Muscle of arm (tissue), 14 donors: ENCODE results near the gene OTUD3. TPM values are rescaled to one million over a fixed set of nuclear protein-coding genes. Genes with fewer than 3 reads are reported as not detected.
"Not testable (repeated sequence)": the region's sequence is repeated elsewhere in the genome, so short reads cannot be mapped to it uniquely, and the experiment has no call there.

Experiments used
- DNase-seq: peaks from one replicate; pipeline ENCODE4 v3.0.0-alpha.2; 2013
- long read RNA-seq, 11 donors: transcript quantifications; one replicate each; lab custom pipeline, GENCODE V29; 2026
- polyA plus RNA-seq, 12 donors: library from polyadenylated mRNA; unstranded; fragments of 120-200 nt; gene quantifications; one replicate each; pipeline ENCODE4 v1.2.1, GENCODE V29; 2013; ENCODE audit not compliant: insufficient read length in 12 of 12

Gene OTUD3, protein sequence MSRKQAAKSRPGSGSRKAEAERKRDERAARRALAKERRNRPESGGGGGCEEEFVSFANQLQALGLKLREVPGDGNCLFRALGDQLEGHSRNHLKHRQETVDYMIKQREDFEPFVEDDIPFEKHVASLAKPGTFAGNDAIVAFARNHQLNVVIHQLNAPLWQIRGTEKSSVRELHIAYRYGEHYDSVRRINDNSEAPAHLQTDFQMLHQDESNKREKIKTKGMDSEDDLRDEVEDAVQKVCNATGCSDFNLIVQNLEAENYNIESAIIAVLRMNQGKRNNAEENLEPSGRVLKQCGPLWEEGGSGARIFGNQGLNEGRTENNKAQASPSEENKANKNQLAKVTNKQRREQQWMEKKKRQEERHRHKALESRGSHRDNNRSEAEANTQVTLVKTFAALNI
- 10 to 100 TPM in 3 of 12 donors, 1 to 10 TPM in 8, not detected in 1; 3.7 to 13.8 (median 6.6) TPM for polyA plus RNA-seq
- long read RNA-seq, donor 1 = 0 reads
- long read RNA-seq, donor 2, full-length matches to known transcripts = 1 of 1 reads
- long read RNA-seq, donor 2, partial matches to known transcripts = 0 of 1 reads
- long read RNA-seq, donor 2, other reads (novel, unspliced or antisense) = 0 of 1 reads
- long read RNA-seq, donor 3 = 0 reads
- long read RNA-seq, donor 4 = 0 reads
- long read RNA-seq, donor 5 = 0 reads
- long read RNA-seq, donor 6 = 0 reads
- long read RNA-seq, donor 7 = 0 reads
- long read RNA-seq, donor 8, partial matches to known transcripts = 10 of 10 reads
- long read RNA-seq, donor 8, other reads (novel, unspliced or antisense) = 0 of 10 reads
- long read RNA-seq, donor 9 = 0 reads
- long read RNA-seq, donor 10, full-length matches to known transcripts = 1 of 1 reads
- long read RNA-seq, donor 10, partial matches to known transcripts = 0 of 1 reads
- long read RNA-seq, donor 10, other reads (novel, unspliced or antisense) = 0 of 1 reads
- long read RNA-seq, donor 11 = 0 reads

DNA sequence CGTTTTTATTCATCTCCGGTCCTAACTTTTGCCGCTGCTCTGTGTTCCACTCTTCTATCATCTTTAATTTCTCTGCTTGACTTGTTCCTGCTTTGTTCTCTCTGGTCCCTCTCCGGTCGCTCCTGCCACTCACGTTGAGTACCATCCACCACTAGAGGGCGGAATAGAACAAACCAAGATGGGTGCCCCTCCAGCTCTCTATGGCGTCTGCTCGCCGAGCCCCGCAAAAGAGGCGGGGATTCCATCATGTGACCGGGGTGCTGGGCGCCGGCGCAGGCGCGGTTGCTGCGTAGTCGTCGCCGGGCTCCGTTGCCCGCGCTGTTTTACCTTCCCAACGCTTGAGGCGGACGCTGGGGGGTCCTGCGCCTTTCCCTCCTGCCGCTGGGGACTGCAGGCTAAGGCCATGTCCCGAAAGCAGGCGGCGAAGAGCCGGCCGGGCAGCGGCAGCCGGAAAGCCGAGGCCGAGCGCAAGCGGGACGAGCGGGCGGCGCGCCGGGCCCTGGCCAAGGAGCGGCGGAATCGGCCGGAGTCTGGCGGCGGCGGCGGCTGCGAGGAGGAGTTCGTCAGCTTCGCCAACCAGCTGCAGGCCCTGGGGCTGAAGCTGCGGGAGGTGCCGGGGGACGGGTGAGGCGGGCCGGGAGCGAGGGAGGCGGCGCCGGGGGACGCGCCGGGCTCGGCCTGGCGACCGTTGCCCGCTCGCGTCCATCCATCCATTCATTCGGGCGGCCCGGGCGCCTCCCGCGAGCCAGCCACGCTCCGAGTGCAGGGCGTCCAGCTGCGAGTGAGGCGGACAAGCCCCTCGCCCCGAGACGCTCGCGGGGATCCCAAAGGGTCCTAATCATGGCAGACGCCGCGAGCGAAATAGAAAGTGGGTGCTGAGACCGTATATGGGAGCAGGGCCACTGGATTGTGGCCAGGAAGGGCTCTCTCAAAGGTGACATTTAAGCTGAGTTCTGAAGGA lies at the start of gene OTUD3:
TSS of gene OTUD3 (plus strand) at position 285 of the 961 bp plus-strand sequence. CDS start at position 404, 119 bp downstream.
- peak; percentile 98 for DNase-seq

DNA sequence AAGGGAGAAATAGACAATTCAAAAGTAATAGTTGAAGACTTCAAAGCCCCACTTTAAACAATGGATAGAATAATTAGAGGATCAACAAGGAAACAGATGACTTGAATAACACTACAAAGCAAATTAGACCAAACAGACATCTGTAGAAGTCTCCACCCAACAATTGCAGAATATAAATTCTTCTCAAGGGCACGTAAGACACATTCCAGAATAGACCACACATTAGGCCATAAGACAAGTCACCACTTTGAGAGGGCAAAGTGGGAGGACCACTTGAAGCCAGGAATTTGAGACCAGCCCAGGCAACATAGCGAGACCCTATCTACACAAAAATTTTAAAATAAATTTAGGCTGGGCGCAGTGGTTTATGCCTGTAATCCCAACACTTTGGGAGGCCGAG lies 46.6 kb upstream of the OTUD3 start:
- no peak for DNase-seq

DNA sequence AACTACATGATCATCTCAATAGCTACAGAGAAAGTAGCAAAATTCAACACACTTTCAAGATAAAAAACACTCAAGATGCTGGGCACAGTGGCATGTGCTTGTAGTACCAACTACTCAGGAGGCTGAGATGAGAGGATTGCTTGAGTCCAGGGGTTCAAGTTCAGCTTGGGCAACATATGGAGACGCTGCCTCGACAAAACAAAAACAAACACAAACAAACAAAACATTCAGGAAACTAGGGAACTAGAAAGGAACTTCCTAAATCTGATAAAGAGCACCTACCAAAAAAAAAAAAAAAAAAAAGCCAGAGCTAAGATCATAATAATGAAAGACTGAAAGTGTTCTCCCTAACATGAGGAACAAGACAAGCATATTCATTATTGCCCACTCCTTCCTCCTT lies 44.3 kb upstream of the OTUD3 start:
- DNase-seq = no peak

DNA sequence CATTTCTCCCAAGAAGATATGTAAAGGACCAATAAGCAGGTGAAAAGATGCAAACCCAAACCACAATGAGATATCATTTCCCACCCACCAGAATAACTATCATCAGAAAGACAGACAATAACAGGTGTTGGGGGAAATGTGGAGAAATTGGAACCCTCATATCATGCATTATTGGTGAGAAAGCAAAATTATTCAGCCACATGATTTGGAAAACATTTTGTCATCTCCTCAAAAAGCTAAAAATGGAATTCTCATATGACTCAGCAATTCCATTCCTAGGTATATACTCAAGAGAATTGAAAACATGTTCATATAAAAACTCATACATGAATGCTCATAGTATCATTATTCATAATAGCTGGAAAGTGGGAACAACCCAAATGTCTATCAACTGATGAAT lies 42.0 kb upstream of the OTUD3 start:
- DNase-seq = no peak

DNA sequence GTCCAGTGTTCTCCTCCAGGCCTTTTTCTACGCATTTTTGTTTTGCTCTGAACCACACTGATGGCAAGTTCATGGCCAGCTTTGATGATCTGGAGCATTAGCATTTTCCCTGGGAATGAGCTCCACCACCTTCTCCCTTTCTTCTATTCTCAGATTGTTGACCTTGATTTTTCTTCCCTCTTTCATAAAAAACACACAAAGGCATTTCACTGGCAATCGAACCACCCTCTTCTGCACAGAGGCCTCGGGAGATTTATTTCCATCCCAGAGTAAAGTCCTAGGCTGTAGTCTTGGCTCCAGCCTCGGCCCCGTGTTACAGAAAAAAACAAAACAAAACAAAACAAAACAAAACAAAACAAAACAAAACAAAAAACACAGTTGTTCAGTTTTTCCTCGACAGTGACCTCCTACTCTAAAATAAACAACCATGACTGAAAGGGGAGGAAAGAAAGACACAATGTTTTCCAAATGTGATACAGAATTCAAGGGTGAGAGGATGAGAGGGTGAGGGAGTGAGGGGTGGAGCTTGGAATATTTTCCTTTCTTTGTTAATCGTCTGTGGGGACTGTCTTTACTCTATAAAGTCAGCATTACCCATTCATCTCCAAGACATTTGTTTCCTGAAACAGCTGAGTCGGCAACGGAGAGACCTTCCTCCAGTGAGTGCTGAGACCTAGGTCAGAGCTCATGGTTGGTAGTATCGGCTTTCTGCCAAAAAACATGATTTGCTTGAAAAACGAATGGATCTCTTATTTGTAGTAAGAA lies 37.3 kb upstream of the OTUD3 start:
- DNase-seq = peak; percentile 2

DNA sequence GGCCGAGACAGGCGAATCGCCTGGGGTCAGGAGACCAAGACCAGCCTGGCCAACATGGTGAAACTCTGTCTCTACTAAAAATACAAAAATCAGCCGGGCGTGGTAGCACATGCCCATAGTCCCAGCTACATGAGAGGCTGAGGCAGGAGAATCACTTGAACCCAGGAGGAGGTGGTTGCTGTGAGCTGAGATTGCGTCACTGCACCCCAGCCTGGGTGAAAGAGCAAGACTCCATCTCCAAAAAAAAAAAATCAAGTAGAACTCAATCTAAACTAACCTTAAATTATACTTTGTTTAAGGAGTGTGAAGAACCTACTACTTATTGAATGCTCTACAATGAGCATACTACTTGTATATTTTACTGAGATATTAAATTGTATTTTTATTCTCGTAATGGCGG lies 36.6 kb upstream of the OTUD3 start:
- no peak for DNase-seq

DNA sequence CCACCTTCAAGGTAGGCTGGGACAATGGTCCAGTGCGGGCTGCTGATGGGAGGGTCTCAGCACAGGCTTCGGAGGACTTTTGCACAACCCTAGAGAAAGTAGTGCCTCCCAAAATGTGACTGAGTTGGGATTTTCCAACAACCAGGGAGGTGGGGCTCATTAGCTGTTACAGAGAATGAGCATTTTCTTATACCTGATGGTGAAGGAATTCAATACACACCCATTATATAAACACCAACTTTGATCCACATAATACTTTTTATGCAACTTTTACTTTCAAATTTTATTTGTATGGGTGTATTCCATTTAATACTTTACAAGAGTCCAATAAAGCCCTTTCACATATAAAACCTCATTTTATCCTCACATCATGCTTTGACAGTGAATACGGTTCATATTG lies 35.9 kb upstream of the OTUD3 start:
- DNase-seq = no peak

DNA sequence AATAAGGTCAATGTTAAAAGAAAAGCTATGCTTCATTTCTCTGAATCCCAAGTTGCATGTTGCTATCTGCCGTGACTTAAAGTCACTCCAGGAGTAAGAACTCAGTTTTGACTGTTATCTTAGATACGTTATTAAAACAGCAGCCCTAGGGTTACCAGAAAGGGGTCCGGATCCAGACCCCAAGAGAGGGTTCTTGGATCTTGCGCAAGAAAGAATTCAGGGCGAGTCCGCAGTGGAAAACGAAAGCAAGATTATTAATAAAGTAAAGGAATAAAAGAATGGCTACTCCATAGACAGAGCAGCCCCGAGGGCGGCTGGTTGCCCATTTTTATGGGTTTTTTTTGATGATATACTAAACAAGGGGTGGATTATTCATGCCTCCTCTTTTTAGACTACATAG lies 34.9 kb upstream of the OTUD3 start:
- not testable (repeated sequence) for DNase-seq

DNA sequence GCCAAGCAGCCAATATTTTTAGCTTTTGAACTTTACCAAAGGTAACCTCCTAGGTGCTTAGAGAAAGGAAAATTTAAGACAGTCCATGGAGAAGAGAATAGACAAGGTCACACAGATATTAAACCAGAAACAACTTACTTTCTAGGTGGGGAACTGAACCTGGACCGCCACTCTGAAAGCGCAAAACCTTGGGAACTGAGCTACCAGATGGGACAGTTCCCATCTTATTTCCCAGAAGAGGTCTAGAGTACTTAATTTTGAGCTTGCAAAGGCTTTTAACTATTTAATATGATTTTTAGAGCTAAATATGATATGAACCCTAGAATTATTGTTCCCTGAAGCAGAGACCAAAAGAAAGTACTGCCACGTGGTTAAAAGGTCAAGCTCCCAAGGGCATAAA lies 32.9 kb upstream of the OTUD3 start:
- DNase-seq = not testable (repeated sequence)

DNA sequence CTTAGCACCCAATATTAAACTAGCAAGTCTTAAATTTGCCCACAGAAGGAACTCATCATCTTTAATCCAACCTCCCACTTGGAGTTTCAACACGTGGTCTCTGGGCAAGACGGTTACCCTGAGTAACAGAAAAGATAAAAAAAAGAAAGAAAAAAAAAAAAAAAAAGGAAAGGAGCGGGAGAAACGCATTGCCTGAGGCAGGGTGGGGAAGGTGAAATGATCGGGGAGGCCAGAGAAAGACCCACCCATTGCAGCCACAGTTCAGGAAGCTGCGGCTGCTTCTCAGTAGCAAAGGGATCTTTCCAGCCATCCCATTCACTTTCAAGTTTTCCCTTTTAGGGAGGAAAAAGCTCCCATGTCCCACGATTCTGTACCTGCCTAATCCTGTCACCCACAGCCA lies 32.0 kb upstream of the OTUD3 start:
- DNase-seq = no peak

DNA sequence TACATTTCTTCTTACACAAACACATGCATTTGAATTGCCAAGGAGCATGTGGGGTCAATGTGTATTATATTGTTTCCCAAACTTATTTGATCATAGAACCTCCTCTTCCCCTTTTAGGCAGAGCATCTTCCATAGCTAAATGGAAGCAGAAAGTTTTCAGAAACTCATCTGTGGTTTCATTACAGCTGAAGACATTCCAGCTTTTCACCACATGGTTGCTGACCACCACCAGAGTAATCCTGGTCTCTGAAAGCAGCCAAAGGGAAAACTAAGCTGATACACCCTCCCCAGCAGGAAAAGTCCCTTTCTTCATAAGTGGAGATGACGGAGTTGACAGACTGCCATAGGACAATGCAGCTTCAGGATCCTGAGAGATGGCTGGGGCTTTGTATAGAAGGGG lies 30.2 kb upstream of the OTUD3 start:
- no peak for DNase-seq

DNA sequence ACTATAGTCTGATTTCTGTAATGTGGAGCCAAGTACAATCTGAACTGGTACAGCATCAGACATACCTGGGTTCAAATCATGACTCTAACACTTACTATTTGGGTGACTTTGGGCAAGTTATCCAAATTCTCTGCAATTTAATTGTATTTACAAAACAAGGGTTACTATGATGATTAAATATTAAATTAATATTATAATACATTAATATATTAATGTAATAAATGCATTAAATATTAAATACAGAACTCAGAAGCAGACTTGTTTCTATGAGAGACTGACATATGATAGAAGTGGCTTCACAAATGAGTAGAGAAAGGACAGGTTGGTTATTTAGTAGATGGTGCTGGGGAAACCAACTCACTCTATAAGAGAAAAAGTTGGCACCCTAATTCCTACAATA lies 27.3 kb upstream of the OTUD3 start:
- no peak for DNase-seq

DNA sequence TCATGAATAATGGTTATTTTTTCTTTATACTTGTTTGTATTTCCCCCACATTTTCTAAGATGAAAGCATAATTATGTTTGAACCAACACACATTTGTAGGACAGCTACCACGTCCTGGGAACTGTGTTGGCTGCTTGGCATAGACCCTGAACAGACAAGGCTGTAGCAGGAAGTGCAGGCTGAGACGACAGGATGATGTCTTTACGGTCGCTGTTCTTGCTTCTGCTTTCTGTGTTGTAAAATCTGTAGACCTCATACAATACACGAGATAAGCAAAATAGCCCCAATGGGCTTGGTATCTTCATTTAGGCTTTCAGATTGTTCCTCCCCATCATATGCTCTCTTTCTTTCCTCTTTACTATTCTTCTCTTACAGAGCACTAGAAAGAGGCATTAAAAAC lies 23.3 kb upstream of the OTUD3 start:
- DNase-seq = no peak

DNA sequence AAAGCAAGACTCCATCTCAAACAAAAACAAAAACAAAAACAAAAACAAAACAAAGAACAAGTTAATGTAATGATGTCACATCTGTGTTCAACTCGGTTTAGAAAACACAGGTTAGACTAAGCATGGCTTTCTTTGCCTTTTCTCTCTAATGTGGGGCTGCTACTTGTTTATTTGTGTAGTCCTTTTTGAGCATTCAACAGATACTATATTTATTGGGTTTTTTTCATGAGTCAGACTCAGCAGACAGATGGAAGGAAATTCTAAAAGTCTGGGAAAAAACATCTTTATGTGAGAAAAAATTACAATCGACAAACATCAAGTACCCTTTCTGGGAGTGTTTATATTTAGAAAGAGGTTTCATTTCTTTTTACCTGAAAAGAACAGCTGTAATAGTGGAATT lies 22.3 kb upstream of the OTUD3 start:
- DNase-seq = no peak

DNA sequence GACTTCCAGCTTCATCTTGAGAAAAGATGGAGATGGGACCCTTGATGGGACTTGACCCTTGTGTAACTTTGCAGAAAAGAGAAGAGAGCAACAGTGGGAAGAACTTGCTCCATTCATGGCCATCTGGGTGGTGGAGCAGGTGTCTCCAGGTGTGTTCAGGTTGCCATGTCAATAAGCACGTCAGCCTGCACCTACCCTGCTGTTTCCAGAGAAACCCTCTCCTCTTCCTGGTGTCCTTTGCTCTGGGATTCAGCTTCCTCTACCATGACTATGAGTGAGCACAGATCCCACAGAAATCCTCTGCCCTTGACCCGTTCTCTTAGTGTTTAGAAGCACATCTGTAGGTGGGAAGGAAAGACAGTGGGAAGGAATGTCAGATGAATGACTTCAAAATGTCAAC lies 21.8 kb upstream of the OTUD3 start:
- no peak for DNase-seq

DNA sequence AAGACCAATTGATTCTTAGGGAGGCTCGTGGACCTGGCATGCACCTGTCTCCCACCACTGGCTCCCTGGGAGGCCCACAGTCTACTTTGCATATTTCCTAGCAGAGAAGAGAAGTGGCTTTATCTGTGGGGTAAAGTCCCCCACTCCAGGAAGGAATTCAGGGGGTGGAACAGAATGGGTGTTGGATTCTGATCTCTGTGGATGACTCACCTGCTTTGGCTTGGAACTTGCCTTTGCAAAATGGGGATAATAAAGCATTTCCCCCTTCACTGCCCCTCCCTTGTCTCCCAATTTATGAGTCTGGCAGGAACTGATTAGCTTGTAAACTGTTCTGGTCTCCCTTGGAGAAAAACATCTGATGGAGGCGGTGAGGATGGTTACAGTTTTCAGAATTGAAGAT lies 21.2 kb upstream of the OTUD3 start:
- no peak for DNase-seq

DNA sequence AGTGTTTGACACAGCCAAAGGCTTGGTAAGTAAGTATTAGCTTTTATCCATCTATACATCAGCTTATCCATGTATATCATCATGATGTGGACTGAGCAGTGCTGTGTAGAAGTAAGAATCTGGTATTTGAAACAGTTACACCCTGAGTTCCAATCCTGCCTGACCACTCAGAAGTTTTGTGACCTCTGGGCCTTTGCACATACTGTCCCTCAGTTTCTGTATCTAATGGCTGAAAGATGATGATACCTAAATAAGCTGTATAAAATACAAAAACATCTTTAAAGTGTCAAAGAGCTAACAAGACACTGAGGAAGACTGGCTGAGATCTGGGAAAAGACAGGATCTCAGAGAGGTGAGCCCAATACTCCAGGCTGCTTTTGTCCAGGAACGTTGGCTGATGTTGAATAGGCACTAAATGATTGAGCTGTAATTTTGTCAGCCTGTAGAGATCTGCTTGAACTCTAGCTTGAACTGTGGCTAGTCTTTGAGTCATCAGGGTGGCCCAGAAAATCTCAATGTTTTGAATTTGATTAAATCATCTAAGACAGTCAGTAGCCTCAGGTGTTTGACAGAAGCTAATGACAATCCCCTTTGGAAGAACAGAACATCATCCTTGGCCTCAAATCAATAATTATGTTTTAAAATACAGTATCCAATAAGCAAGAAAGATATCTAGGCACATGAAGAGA lies 20.2 kb upstream of the OTUD3 start:
- DNase-seq = no peak

DNA sequence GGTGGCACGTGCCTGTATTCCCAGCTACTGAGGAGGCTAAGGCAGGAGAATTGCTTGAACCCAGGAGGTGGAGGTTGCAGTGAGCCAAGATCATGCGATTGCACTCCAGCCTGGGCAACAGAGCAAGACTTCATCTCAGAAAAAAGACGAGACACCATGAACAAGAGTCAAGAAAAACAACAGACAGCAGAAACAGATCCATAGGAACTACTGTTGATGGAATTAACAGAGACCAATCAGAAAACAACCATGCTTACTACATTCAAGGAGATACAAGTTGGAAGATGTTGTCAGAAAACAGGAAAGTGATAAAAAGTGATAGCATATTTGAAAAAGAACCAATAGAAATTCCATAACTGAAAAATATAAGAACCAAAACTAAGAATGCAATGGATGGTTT lies 19.3 kb upstream of the OTUD3 start:
- DNase-seq = no peak

DNA sequence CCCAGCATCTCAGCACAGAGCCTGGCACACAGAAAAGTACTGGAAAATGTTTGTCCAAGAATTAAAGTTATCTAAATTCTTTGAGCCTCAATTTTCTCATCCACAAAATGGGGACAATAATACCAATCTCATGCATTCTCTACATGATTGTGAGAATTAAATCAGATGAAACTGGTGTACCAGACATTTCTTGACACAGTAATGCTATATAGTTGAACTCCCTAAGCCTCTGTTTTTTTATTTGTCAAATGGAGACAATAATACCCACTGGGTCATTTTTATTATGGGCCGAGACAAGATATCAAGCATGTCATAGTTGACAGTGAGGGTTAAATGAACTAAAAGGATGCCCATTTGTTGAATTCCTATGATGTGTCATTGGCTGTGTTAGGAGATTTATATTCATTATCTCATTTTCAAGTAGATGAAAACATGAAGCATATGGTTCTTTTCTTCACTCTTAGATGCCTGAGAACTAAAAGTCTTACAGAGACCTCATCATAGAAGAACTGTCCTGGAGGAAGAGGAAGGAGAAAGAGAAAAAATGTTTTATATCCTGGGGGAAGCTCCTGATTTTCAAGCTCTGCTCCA lies 17.5 kb upstream of the OTUD3 start:
- DNase-seq = no peak

DNA sequence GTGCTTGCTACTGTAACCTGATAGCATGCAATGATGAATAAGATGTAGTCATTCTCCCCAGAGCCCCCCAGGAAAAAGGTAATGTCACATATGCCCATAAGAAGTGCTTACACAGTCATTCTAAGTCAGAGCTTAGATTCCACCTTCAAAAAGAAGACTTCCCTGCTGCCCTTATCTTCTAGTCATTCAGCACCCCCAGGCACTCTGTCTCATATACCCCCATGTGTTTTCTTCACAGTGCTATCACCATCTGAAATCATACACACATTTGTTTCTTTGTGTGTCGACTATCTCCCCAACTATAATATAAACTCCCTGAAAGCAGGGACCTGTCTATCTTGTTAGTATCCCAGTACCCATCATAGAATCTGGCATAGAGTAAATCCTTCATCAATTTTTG lies 16.2 kb upstream of the OTUD3 start:
- DNase-seq = no peak
